ACC112 (cell line): Measurements from ENCODE around the gene HOXA2.

ENCODE experiments used
- H2AFZ ChIP-seq: fragments of 200-600 bp; sonication (generic); one replicate; pipeline ENCODE4 v1.6.0; 2017; ENCODE audit warnings: antibody characterized with exemption, low read length; ENCODE audit not compliant: unreplicated experiment
- H3K27ac ChIP-seq: fragments of 200-600 bp; sonication (generic); 2 replicates; pipeline ENCODE4 v1.5.1; 2014; ENCODE audit warnings: low read depth, mild to moderate bottlenecking, antibody characterized with exemption, low read length, moderate library complexity
- H3K27me3 ChIP-seq: fragments of 200-600 bp; sonication (generic); 2 replicates; pipeline ENCODE4 v1.6.1; 2014; ENCODE audit warnings: mild to moderate bottlenecking, antibody characterized with exemption, low read length, moderate library complexity, mixed read lengths; ENCODE audit not compliant: insufficient read depth
- H3K36me3 ChIP-seq: fragments of 200-600 bp; sonication (generic); 2 replicates; pipeline ENCODE4 v1.6.1; 2016; ENCODE audit warnings: mild to moderate bottlenecking, antibody characterized with exemption, low read length, moderate library complexity, mixed read lengths; ENCODE audit not compliant: insufficient read depth
- H3K4me1 ChIP-seq: fragments of 200-600 bp; sonication (generic); one replicate; pipeline ENCODE4 v1.6.1; 2016; ENCODE audit warnings: low read length, mixed read lengths; ENCODE audit not compliant: insufficient read depth, unreplicated experiment, control insufficient read depth
- H3K4me3 ChIP-seq: fragments of 200-600 bp; sonication (generic); 2 replicates; pipeline ENCODE4 v1.5.1; 2014; ENCODE audit warnings: mild to moderate bottlenecking, low read depth, low read length
- H3K79me2 ChIP-seq: fragments of 200-600 bp; sonication (generic); one replicate; pipeline ENCODE4 v1.6.0; 2016; ENCODE audit warnings: low read length; ENCODE audit not compliant: control insufficient read depth, unreplicated experiment, insufficient read depth

The HOXA2 gene

GRCh38 chr7:27102581-27103442 lies at the start of gene HOXA2:
Gene HOXA2 (minus strand): TSS chr7:27102683. CDS start chr7:27102500, 183 bp downstream.
- H3K27me3 ChIP-seq: peaks cover 100% of the 10 kb centered on the region
- H3K36me3 ChIP-seq: no peaks in the 10 kb centered on the region
- H3K4me3 ChIP-seq: peak within 1 kb of the TSS; percentile 32; the same call in 1 of the 2 replicates
- H3K79me2 ChIP-seq: no peaks in the 10 kb centered on the region
- H3K4me1 ChIP-seq: peaks cover 3% of the 10 kb centered on the region
- no peak within 1 kb of the TSS for H3K27ac ChIP-seq
- H2AFZ ChIP-seq: no peak within 1 kb of the TSS

GRCh38 chr7:27151341-27151930 lies 49.0 kb upstream of the HOXA2 start:
- Histone ChIP-seq H3K4me3 (peak overlapping the region; percentile 53), H3K27me3 (peaks cover 98% of the 10 kb centered on the region), H3K4me1 (no peaks in the 10 kb centered on the region), H3K27ac (no peak overlapping the region), H3K36me3 (no peaks in the 10 kb centered on the region), H3K79me2 (no peaks in the 10 kb centered on the region), H2AFZ (no peak overlapping the region)

DNA sequence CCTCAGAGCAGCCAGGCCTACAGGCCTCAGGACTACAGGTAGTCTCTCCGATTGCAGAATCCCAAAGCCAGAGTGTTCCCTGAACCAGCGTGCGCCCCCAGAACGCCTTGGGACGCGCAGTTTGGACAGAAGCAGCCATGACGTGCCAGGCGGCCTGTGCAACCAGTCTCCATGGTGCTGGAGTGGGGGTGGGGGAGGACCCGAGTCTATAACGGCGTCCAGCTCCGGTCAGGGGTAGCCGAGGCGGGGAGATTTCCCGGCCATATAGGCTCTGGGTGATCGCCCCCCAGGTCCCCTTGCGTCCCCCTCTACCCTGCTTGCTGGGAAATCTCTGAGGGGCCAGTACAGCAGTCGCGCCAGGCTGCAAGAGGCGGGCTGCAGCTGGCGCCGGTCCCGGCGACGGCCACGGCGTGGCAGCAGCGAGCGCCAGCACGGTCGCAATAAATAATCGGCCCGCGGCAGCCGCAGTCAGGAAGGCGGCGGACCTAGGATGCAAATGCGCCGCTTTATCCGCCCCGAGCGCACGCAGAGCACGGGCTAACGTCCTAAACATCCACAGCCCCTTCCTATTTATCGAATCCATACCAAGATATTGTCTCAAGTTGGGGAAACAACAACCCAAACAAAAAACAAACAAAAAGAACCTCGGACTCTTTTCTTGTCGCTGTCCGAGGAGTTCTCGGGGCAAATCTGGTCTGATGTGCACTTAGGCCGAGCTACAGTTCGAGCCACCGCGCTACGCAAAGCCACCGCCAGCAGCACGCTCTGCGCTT lies 48.3 kb upstream of the HOXA2 start:
- Histone ChIP-seq H3K27me3 (peaks cover 98% of the 10 kb centered on the region), H3K27ac (no peak overlapping the region), H3K4me1 (no peaks in the 10 kb centered on the region), H2AFZ (no peak overlapping the region), H3K79me2 (no peaks in the 10 kb centered on the region), H3K36me3 (no peaks in the 10 kb centered on the region), H3K4me3 (peak overlapping the region; percentile 53)

DNA sequence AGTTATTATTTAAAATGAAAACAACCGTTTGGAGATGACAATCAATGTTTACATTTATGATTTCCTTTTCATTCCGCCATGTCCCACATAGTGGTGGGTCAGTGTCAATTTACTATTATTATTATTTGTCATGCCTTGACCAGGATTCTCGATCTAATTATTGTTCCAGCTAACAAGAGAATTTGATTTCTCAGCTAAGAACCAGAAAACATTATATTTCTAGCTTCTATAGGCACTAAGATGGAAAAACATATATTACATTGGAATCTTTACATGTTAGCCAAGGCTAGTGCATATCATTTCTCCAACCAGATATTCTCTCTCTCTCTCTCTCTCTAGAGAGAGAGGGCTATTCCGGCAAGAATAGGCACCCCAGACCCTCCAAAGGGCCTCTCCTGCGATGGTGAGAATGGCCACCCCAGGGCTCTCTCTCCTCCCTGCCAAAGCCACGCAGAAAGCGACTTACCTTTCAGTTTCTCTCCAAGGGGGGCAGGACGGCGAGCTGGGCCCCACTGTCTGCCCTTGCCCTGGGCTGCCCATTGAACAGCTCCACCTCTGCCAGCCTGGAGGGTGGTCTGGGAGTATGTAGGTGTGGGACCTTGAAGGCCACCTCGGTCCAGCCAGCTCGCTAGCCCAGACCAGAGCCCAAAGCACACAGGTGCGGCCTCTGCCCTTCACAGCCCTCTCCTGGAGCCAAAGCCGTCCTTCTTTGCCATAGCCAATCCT lies 47.5 kb upstream of the HOXA2 start:
- no peaks in the 10 kb centered on the region for H3K79me2 ChIP-seq
- no peaks in the 10 kb centered on the region for H3K4me1 ChIP-seq
- peak overlapping the region; percentile 53; the same call in 1 of the 2 replicates for H3K4me3 ChIP-seq
- peaks cover 98% of the 10 kb centered on the region for H3K27me3 ChIP-seq
- no peak overlapping the region for H3K27ac ChIP-seq
- no peak overlapping the region for H2AFZ ChIP-seq
- no peaks in the 10 kb centered on the region for H3K36me3 ChIP-seq

- Histone ChIP-seq H3K36me3 (no peaks in the 10 kb centered on the region), H3K4me3 (no peak overlapping the region), H3K27ac (no peak overlapping the region), H3K4me1 (no peaks in the 10 kb centered on the region), H3K27me3 (peaks cover 98% of the 10 kb centered on the region), H3K79me2 (no peaks in the 10 kb centered on the region), H2AFZ (no peak overlapping the region)
Observed at GRCh38 chr7:27148756-27149641, 46.5 kb upstream of the HOXA2 start.

GRCh38 chr7:27148031-27148755 lies 45.7 kb upstream of the HOXA2 start:
- H3K36me3 ChIP-seq: no peaks in the 10 kb centered on the region
- H2AFZ ChIP-seq: no peak overlapping the region
- no peaks in the 10 kb centered on the region for H3K4me1 ChIP-seq
- H3K79me2 ChIP-seq: no peaks in the 10 kb centered on the region
- H3K4me3 ChIP-seq: no peak overlapping the region
- H3K27ac ChIP-seq: no peak overlapping the region
- H3K27me3 ChIP-seq: peaks cover 98% of the 10 kb centered on the region

- Histone ChIP-seq H3K4me3 (no peak within 1 kb of the TSS), H3K27me3 (peaks cover 98% of the 10 kb centered on the region), H3K4me1 (no peaks in the 10 kb centered on the region), H3K36me3 (no peaks in the 10 kb centered on the region), H2AFZ (no peak within 1 kb of the TSS), H3K79me2 (no peaks in the 10 kb centered on the region), H3K27ac (no peak within 1 kb of the TSS)
Observed at GRCh38 chr7:27147199-27148030, 44.9 kb upstream of the HOXA2 start, which contains the start of gene HOXA6. Gene HOXA6 (minus strand): TSS chr7:27147774. CDS start chr7:27147749, 25 bp downstream.

DNA sequence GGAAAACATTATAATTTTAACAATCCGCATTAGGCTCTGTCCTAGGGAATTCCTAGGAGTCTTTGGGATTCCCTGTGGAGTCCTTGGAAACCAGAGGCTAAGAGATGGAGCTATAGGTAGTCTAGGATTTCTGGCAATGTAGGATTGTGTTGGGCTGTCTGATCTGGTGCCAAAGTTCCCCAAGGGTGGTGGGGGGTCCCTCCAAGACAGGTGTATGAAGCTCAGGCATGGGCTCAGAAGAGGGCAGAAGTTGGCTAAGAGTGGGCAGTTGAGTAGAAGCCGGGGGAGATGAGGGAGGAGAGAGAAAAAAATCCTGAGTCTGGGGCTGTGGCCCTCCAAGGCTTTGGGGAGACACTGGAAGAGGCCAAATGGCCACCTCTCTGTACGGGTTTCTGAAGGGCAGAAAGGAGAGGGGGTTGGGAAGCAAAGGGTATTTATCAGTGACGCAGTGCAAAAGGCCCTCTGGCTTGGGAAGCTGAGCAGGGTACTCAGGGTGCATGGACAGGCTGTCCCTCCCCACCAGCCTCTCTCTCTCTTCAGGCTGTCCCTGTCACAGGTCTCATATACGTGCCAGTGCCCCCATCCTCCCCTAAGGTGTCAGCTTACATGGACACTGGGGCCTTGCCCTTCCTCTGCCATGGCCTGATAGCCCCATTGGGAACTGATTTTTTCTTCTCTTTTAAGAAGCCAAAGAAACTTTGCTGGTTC lies 44.2 kb upstream of the HOXA2 start:
- Histone ChIP-seq H3K4me1 (no peaks in the 10 kb centered on the region), H2AFZ (no peak overlapping the region), H3K36me3 (no peaks in the 10 kb centered on the region), H3K4me3 (no peak overlapping the region), H3K27me3 (peaks cover 98% of the 10 kb centered on the region), H3K27ac (no peak overlapping the region), H3K79me2 (no peaks in the 10 kb centered on the region)
